T follicular helper cell (primary cell): Measurements from ENCODE around the gene AMOTL1.

ENCODE experiments used
- DNase-seq: peaks from one replicate; pipeline ENCODE4 v3.0.0-alpha.2; 2020; ENCODE audit warnings: low read depth
- total RNA-seq, 2 experiments: gene quantifications; one replicate each; lab custom pipeline; 2026; lab: John Stamatoyannopoulos, UW

AMOTL1 gene, protein sequence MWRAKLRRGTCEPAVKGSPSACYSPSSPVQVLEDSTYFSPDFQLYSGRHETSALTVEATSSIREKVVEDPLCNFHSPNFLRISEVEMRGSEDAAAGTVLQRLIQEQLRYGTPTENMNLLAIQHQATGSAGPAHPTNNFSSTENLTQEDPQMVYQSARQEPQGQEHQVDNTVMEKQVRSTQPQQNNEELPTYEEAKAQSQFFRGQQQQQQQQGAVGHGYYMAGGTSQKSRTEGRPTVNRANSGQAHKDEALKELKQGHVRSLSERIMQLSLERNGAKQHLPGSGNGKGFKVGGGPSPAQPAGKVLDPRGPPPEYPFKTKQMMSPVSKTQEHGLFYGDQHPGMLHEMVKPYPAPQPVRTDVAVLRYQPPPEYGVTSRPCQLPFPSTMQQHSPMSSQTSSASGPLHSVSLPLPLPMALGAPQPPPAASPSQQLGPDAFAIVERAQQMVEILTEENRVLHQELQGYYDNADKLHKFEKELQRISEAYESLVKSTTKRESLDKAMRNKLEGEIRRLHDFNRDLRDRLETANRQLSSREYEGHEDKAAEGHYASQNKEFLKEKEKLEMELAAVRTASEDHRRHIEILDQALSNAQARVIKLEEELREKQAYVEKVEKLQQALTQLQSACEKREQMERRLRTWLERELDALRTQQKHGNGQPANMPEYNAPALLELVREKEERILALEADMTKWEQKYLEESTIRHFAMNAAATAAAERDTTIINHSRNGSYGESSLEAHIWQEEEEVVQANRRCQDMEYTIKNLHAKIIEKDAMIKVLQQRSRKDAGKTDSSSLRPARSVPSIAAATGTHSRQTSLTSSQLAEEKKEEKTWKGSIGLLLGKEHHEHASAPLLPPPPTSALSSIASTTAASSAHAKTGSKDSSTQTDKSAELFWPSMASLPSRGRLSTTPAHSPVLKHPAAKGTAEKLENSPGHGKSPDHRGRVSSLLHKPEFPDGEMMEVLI
- 0.18 to 0.65 reads per million in 2 experiments for total RNA-seq

DNA sequence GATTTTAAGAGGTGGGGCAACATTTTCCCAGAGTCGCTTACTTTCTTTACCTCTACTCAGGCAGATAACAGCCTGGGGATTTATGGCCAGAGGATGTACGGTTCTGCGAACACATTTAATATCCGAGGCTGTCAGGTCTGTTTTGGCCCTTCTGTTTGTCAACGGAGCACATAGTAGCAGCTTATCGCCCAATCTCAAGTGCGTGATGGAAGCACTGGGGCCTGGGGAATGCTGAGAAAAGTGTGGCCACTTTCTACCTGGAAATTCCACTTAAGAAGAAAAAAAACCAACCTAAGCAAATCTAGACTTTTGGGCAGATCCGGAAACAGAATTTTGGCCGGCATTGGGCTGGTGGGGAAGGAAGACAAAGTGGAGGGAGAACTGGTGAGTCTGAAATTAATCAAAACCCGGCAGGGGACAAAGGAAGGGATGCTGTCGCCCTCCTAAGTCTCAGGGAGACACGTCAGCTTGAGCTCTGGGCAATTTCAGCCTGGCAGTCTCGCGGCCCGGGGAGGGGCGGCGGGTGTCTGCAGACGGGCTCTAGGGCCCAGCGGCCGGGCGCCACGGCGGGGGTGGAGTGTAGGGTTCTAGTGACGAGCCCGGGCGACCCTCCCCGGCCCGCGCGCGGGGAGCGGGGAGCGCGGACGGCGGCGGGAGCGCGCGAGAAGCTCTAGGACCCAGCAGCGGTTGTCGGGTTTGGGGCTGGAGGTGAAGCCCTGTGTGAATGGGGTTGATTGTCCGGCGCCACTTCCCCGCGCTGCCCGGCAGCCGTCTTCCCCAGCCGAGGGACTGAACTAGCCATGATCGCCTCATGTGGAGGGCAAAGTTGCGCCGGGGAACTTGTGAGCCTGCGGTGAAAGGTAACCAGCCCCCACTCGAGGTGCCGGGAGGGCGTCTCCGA, at the start of gene AMOTL1:
AMOTL1 (plus strand) TSS at position 656 of the 901 bp plus-strand sequence; CDS start at position 812, 156 bp downstream.
- no peak for DNase-seq

DNA sequence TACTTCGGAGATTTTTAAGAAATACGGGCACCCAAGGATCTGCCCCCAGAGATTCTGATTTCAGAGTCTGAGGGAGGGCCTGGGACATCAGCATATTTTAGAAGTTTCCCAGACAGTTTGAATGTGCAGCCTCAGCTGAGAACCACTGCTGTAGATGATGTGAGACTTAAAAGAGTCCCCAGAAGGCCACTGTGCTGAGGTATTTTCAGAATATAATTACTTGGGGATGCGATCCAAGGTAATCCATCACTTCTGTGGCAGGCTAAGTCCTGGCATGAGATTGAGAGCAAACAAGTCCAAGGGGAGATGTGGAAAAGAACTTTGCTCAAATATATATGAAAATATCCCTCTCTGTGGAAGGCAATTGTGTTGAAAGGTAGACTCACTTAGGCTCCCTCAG, 48.3 kb upstream of the AMOTL1 start:
- DNase-seq, result no peak

DNA sequence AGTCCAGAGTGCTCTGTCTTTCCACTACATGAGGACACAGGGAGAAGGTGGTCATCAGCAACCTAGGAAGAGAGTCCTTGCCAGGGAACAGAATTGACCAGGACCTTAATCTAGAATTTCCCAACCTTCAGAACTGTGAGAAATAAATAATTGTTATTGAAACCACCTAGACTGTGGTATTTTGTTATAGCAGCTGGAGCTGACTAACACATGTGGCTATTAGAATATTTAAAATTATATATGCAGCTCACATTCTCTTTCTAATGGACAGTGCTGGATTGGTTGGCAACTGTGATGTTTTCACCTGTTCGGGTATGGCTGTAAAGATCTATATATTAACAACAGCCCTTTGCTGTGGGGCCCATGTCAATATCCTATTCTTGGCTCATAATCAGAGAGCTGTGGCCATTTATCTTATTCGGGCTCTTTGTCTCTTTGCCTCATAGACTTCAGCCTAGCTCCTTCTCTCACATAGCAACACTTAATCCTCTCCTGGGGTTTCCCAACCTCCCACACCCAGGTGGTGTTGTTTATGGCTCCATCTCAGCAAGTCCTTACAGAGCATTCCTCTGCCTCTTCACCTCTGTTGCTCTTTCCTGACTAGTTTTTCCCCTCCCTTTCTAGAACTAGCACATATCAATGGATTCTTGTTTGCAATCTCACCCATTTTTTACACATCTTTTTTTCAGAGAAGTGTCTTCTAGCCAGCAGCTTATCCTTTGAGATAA, 46.4 kb upstream of the AMOTL1 start:
- no peak for DNase-seq

DNA sequence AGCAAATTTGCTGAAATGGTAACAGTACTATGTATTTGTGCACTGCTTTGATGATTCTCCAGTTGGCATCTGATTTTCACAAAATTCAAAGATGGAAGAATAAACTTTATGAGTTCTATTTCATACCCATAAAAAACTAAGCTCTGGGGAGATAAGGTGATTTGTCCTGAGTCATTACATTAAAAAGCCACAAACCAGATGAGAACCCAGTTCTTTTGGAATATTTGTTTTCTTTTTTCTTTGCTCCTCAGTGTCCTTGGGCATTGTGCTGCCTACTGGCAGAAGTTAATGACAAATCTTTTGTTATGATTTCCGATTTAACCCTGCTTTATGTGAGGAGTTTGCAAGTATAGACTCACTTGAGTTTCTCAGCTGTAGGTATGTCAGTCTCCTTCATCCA, 45.4 kb upstream of the AMOTL1 start:
- no peak for DNase-seq

DNA sequence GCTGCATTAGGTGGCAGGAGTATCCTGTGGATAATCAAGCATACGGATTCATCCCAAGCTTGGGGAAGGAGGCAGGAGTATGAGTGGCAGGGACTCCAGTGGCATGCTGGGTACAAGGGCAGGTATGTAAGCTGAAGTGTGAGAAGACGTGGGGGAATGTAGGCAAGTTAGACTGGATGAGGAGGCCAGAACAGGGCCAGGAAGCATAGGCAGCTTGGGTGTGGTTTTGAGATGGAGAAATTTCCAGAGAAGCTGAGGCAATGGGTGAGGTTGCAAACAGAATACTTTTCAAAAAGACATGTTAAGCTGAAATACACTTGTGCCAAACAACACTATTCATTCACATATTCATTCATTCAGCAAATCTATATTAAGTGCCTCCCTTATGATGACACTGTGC, 43.1 kb upstream of the AMOTL1 start:
- no peak for DNase-seq

DNA sequence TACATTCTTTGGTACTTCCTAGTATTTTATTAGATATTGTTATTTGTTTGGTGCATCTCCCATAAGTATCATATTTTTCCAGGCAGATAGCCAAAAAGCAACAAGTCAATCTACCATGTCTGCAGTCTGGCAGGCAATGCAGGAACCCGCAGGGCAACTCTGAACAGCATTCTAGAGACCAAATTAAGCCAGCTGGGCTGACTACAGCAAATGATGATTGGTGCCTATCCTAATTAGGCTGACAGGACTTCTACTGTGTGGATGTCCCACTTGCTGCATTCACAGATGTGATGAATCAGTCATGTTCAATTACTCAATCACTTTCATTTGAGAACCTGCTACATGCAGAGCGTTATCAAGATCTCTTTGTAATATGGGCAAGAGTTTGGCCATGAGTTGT, 40.3 kb upstream of the AMOTL1 start:
- DNase-seq, result no peak

DNA sequence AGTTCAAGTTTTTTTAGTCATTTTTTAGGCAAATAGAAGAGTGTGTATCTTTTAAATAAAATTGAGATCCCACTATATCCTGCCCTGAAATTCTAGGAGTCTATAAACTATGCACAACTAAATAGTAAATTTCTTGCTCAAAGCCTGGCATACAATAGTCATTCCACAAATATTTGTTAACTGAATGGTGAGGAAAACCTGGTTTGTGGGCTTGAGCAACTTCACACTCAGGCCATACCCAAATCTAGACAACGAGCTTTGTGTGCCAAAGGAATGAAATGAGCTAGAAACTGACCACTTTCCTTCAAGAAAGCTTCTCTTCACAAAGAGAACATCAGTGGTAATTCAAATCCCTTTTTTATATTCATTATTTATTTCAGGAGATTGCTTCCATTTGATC, 39.6 kb upstream of the AMOTL1 start:
- no peak for DNase-seq

DNA sequence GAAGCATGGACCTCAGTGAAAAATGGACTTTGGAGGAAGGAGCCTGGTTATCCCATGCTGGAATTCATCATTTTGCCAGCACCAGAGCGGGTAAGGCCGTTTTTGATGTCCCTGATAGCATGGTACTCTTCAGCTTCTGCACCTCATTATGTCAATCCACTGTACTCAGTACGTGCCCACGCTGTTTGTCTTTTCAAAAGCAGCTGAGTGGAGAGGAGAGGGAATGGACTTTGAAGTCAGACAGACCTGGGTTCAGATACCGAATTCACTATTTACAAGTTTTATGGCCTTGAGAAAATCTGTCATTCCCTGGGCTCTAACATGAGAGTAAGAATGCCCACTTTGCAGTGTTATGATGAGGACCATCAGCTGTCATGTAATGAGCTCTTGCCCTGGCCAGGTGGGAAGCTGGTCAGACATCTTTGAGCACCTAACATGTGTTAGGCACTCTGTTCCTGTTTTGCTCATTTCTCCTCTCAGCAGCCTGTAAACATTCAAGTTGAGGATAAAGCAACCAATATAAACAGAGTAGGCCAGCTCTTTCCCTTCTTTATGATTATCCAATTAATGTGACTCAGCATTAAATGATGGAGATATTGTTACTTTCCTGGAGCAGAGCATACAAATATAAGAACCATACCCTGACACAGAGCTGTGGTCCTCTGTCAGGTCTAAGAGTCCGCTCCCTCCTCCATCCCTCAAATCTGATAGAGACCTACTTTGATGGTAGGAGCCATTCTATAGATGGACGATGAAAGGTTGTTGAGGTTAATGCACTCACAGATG, 39.0 kb upstream of the AMOTL1 start:
- no peak for DNase-seq

DNA sequence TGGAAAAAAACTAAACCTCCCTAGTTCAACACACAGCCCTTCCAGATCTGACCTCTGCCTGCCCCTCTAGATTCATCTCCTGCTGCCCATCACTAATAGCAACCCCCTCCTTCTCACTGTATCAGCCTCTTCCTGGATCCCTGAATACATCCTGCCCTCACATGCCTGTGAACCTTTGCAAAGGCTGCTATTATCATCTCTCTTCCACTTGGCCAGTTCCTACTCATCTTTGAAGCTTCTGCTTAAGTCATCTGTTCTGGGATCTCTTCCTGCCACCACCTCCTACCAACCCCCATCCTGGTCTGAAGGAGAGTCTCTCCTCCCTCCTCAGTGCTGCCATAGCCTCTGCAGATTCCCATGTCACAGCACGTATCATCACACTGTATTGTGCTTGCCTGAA, 38.0 kb upstream of the AMOTL1 start:
- DNase-seq, result no peak

DNA sequence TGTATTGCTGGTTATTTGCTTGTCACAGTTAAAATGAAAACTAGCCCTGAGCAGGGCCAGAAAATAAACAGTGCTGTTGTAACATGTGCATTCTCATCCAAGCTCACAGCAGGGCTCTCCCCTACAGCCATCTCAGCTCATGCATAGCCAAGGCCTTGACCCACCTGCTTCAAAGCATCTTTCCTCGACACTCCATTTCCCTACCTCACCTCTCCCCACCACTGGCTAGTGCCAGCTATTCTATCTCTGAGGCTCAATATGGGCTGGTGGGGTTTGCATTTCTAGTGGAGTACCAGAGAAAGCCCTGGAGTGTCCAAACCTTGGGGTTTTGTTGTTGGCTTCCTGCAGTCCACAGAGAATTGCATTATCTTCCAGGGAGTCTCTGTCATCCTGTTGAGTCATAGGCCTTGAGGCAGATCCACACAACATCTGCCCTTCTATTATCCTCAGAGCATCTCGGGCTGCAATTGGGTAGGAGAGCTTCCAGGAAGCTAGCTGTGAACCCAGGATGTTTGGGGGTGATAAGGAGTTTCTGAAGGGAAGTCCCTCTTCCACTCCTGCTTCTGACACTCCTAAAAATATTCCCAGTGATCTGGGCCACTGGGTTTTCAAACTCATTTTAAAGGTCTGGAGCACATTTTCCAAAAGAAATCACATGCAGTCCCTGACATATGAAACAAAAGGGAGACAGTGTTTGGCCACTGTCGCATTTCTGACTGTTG, 36.1 kb upstream of the AMOTL1 start:
- no peak for DNase-seq

DNA sequence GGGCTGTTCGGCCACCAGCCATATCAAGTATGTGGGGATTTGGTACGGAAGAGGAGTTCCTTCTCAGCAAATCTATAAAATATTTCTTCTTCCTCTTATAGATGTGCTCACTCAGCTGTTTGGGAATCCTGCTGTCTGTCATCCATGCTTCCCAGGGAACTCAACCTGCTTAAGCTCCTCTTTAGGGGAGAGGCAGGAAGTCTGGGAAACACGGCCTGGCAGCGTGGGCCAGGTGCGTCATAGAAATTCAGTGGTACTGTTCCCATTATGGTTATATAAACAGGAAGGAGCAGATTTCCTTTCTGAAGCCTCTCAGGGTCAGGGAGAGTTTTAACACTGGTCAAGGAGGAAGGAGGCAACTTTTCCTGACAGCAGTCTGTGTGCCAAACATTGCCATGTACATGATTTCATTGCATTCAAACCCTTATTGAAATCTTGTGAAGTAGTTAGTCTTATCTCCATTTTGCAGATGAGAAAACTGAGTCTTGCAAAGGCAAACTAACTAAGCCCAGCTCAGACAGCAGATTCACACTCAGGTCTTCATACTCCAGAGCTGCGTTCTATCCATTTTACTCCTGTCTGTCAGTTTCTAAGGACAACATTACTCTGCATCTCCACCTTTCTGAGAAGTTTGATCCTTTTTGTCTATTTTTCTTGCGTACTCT, 35.4 kb upstream of the AMOTL1 start:
- DNase-seq, result no peak

DNA sequence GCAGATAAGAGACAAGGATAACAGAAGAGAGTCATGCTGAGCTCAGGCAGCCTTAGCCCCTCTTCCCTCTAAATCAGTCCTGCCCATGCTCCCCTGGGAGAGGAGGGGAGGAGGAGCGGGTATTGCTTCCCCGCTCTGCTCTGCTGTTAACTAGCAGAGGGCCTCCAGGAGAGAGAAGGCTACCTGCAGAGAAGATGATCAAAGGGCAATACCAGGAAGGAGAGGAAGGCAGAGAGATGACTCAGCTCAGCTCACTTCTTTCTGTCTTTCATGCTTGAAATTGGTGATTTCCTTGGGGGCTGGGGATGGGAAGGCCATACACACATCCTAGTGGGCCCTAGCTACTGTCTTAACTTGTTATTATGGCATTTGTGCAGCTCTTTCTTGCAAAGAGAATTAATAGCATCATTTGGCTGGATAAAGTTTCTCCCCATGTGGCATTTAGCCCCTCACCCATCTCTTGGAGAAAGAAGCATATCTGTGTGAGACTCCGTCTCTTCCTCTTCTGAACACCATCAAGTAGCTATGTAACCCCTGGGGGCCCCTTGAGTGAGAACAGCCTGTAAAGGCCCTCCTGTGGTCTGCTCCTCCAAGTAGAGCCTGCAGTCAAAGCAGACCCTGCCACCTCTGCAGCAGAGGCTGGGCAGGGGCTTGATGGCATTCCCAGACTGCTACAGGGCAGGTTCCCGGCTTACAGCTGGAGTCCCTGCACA, 33.4 kb upstream of the AMOTL1 start:
- no peak for DNase-seq

DNA sequence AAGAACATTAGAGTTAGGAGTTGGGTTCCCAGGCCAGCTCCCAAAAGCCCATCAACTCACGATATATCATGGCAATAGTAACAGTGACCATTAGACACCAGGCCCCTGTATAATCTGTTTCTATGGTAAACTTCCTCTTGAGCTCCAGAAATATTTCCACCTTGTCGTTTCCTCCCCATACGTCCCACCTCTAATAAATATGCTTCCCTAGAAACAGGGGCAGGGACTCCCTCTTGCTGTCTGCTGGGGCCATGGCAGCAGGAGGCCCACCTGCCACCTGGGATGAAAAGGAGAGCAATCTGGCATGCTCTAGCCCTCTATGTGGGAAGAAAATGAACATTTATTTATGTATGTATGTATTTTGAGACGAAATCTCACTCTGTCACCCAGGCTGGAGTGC, 32.2 kb upstream of the AMOTL1 start:
- DNase-seq, result no peak

DNA sequence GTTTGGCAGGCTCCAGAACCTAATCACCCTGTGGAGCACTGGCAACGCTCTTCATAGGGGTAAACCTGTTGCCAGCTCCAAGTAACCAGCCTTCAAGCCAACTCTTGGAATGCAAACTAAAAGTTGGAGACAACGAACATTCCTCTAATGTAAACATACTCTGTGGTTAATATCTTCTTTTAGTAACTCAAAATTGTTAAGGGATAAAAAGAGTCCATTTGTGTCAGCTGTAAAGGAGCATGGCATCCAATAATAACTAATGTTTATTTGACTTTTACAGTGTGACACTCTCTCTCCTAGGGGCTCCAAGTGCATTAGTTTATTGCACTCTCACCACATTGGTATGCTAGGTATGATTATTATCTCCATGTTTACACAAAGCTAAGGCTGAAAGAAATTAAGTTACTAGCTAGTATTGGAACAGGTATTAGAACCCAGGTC, 31.0 kb upstream of the AMOTL1 start:
- DNase-seq, result no peak

DNA sequence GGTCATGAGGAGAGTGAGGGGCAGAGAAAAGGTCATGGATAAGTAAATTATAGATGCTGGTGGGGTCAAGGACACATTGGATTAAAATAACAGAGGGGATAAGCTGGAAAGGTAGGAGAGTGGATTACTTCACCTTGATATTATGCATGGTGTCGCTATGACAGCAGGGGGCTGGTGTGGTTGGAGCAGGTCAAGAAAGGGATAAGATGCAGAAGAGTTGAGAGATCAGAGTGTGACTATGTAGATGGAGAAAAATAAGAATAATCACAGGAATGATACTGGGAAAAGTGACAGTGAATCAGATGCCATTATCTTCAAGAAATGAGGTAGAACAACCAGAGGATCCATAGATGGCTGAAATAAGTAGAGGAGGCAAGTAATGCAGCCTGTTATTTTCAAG, 29.4 kb upstream of the AMOTL1 start:
- no peak for DNase-seq

DNA sequence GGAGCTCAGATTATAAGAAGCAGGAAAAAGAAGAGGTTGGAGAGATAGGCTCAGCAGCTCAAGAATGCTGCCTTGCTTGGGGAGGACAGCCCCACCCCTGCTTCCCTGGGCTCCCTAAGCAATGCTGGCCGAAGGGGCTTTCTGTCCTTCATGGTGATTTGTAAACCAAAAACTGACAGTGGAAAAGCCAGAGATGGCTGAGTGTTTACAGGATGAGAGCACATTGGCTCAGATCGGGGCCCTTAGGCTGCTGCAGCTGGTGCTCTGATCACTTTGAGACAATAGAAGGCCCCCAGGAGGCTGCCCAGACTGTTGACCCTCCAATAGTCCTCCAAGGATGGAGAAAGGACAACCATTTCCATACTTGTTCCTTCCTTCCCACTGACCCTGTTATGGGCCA, 28.8 kb upstream of the AMOTL1 start:
- no peak for DNase-seq

DNA sequence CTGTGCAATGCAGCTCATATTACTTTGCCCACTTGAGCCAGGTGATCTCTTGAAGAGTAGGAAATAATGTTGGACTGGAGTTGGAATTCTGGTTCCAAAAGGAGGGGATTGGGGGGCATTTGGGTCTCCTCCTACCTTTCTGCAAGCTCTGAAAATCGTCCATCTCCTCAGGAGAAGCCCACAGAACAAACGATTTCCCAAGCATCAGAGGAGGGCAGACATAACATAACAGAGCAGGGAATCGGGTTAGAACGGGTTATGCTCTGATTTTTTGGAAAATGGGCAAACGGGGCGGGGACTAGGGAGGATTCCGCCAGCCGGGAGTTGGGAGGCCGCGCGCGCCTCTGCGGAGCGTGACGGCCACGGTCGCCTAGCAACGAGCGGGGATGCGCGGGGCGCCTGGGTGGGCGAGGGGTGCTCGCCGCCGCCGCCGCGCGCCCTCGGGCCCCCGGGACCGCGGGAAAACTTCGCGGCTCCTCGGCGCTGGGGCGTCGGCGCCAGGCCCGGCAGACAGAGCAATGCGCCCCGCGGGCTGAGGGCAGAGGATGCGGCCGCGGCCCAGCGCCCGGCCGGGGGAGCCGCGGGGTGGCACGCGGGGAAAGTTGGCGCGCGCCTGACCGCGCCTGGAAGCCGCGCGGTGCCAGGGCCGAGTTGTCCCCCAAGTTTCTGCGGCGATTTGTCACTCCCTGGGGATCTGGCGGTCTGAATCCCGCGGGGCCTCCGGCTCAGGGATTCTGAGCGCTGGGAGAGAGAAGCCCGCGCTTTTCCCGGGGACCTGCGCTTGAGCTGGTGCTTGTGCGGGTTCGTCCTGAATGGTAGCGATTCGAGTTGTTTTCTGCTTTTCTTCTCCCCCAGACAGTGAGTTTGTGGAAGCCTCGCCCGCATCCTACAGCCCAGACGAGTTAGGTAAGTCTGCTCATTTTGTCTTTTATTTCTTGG, 27.8 kb upstream of the AMOTL1 start:
- DNase-seq, result no peak
